HepG2 (cell line): ENCODE data around the gene NEBL.

Experiments
- AHR ChIP-seq: IDR thresholded peaks from 2 replicates; pipeline ENCODE4 v1.6.1; 2018; ENCODE audit warnings: missing genetic modification reagents, missing compliant biosample characterization
- CTCF ChIP-seq: sonication (generic); formaldehyde crosslinking; IDR thresholded peaks from 2 replicates; pipeline ENCODE4 v1.5.0; 2020; ENCODE audit warnings: mild to moderate bottlenecking, missing genetic modification reagents, moderate library complexity
- GLI4 ChIP-seq: sonication (generic); formaldehyde crosslinking; IDR thresholded peaks from 2 replicates; pipeline ENCODE4 v1.5.1; 2020; ENCODE audit warnings: missing genetic modification reagents, mild to moderate bottlenecking, moderate library complexity, borderline replicate concordance
- KDM4B ChIP-seq: sonication (generic); formaldehyde crosslinking; IDR thresholded peaks from 2 replicates; pipeline ENCODE4 v1.4.0; 2020; ENCODE audit warnings: missing genetic modification reagents
- PHF20 ChIP-seq: sonication (generic); formaldehyde crosslinking; IDR thresholded peaks from 2 replicates; pipeline ENCODE4 v1.5.0; 2020; ENCODE audit warnings: mild to moderate bottlenecking, missing genetic modification reagents
- SOX13 ChIP-seq, 3 experiments: fragments of 450-650 bp in 1 of 3; sonication (generic) in 1 of 3; formaldehyde crosslinking in 1 of 3; IDR thresholded peaks in 2 of 3; conservative IDR thresholded peaks in 1 of 3; 2 replicates each; pipeline versions ENCODE4 v1.5.0 to v1.6.1; 2016 to 2020; ENCODE audit warnings: antibody characterized with exemption in 1 of 3, mild to moderate bottlenecking in 1 of 3, missing compliant biosample characterization in 1 of 3, missing genetic modification reagents in 1 of 3, moderate library complexity in 1 of 3
- TF ChIP-seq, protein P1 (sequence below): sonication (generic); formaldehyde crosslinking; IDR thresholded peaks from 2 replicates; pipeline ENCODE4 v1.4.0; 2020; ENCODE audit warnings: low read depth, missing genetic modification reagents

DNA sequence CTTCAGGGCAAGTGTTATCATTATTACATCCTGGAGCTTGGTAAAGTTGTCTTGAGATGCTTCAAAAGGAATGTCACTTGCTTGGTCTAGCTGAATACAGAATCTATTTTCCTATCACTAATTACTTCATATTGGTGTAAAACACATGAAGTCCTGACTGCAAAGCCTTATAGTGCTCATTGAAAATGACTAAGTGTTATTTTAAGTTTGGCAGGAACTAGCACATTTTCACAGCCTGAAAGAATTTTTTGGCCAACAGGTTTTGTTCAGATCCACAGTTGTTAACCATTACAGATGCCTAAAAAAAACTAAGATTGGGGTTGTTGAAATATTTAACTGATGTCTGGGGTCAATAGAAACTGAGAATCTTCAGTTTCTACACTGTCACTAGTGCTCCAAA is 149.3 kb downstream of the NEBL start:
- TF ChIP-seq, protein P1, sequence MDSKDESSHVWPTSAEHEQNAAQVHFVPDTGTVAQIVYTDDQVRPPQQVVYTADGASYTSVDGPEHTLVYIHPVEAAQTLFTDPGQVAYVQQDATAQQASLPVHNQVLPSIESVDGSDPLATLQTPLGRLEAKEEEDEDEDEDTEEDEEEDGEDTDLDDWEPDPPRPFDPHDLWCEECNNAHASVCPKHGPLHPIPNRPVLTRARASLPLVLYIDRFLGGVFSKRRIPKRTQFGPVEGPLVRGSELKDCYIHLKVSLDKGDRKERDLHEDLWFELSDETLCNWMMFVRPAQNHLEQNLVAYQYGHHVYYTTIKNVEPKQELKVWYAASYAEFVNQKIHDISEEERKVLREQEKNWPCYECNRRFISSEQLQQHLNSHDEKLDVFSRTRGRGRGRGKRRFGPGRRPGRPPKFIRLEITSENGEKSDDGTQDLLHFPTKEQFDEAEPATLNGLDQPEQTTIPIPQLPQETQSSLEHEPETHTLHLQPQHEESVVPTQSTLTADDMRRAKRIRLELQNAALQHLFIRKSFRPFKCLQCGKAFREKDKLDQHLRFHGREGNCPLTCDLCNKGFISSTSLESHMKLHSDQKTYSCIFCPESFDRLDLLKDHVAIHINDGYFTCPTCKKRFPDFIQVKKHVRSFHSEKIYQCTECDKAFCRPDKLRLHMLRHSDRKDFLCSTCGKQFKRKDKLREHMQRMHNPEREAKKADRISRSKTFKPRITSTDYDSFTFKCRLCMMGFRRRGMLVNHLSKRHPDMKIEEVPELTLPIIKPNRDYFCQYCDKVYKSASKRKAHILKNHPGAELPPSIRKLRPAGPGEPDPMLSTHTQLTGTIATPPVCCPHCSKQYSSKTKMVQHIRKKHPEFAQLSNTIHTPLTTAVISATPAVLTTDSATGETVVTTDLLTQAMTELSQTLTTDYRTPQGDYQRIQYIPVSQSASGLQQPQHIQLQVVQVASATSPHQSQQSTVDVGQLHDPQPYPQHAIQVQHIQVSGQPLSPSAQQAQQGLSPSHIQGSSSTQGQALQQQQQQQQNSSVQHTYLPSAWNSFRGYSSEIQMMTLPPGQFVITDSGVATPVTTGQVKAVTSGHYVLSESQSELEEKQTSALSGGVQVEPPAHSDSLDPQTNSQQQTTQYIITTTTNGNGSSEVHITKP (CRISPR knock-in tag): no peak
- TF ChIP-seq GLI4 (CRISPR knock-in tag): no peak
- no peak for TF ChIP-seq AHR
- no peak for TF ChIP-seq SOX13 (IDR thresholded peaks at IDR 0.05)
- no peak for TF ChIP-seq SOX13 (CRISPR knock-in tag; conservative IDR thresholded peaks at IDR 0.05 in 1 of 2, IDR thresholded peaks at IDR 0.05 in 1 of 2)
- TF ChIP-seq PHF20 (CRISPR knock-in tag): no peak
- TF ChIP-seq CTCF (CRISPR knock-in tag): no peak
- TF ChIP-seq KDM4B (CRISPR knock-in tag): no peak
